Hepatocyte (in vitro differentiated cells): ENCODE data around the gene KLHL36.

Experiments
- EZH2 ChIP-seq: fragments of 200-600 bp; sonication (generic); IDR thresholded peaks from 2 replicates; pipeline ENCODE4 v1.6.1; 2016; ENCODE audit warnings: antibody characterized with exemption, mild to moderate bottlenecking, borderline replicate concordance
- EZH2phosphoT487 ChIP-seq: fragments of 200-600 bp; sonication (generic); IDR thresholded peaks from one replicate; pipeline ENCODE4 v1.6.1; 2018; ENCODE audit warnings: antibody characterized with exemption, mild to moderate bottlenecking, low read depth, moderate library complexity; ENCODE audit not compliant: unreplicated experiment, severe bottlenecking
- TF ChIP-seq, protein P1 (sequence below): fragments of 200-600 bp; sonication (generic); IDR thresholded peaks from 2 replicates; pipeline ENCODE4 v1.5.1; 2016; ENCODE audit warnings: antibody characterized with exemption, mild to moderate bottlenecking; ENCODE audit not compliant: poor library complexity

DNA sequence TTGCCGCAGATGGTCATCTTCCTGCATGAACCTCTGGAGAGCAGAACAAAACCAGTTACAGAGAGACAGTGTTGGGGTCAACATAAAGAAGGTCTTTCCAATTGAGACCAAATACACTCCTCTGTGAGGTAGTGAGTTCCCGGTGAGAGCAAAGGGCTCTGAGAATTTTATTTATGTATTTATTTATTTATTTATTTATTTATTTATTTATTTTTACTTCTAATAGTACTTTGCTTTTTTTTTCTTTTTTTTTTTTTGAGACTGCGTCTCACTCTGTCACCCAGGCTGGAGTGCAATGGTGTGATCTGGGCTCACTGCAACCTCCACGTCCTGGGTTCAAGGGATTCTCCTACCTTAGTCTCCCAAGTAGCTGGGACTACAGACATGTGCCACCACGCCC, 18.3 kb upstream of the KLHL36 start:
- no peak for TF ChIP-seq EZH2
- TF ChIP-seq, protein P1, sequence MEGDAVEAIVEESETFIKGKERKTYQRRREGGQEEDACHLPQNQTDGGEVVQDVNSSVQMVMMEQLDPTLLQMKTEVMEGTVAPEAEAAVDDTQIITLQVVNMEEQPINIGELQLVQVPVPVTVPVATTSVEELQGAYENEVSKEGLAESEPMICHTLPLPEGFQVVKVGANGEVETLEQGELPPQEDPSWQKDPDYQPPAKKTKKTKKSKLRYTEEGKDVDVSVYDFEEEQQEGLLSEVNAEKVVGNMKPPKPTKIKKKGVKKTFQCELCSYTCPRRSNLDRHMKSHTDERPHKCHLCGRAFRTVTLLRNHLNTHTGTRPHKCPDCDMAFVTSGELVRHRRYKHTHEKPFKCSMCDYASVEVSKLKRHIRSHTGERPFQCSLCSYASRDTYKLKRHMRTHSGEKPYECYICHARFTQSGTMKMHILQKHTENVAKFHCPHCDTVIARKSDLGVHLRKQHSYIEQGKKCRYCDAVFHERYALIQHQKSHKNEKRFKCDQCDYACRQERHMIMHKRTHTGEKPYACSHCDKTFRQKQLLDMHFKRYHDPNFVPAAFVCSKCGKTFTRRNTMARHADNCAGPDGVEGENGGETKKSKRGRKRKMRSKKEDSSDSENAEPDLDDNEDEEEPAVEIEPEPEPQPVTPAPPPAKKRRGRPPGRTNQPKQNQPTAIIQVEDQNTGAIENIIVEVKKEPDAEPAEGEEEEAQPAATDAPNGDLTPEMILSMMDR, result no peak
- no peak for TF ChIP-seq EZH2phosphoT487
